GM18870 (cell line): ENCODE measurements around the gene CDKN1B.

Source experiments
- ATAC-seq: cut with Tn5 transposase; IDR thresholded peaks from one replicate; pipeline ENCODE4 v1.9.1; 2021; ENCODE audit warnings: moderate library complexity; ENCODE audit not compliant: unreplicated experiment

CDKN1B gene

GRCh38 chr12:12700254-12700653 is 16.9 kb upstream of the CDKN1B start:
- ATAC-seq, result no peak

GRCh38 chr12:12701457-12701856 is 15.7 kb upstream of the CDKN1B start:
- ATAC-seq, result no peak

DNA sequence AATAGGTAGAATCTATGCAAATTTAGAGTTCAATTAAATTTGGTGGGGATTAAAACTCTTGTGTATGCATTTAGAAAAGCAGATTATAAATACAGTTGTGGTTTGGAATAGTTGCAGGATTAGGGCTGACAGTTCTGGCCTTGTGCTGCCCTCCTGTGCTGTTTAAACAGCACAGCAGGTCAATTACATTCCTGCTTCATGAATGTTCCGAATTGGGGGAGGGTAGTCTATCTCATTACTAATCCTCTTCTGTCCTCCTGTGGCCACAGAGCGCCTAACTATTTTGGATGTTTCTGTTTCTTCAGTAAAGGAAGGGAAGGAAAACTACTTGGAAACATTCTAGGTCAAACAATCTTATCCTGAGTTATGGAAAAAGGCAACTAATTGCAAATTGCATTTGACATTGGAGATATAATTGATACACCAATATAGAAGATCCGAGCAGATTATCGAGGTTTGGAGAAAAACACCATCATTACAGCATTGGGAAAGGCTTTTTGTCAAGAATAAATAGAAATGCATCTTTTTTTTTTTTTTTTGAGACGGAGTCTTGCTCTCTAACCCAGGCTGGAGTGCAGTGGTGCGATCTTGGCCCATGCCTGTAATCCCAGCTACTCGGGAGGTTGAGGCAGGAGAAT is 12.5 kb upstream of the CDKN1B start:
- ATAC-seq, result no peak

DNA sequence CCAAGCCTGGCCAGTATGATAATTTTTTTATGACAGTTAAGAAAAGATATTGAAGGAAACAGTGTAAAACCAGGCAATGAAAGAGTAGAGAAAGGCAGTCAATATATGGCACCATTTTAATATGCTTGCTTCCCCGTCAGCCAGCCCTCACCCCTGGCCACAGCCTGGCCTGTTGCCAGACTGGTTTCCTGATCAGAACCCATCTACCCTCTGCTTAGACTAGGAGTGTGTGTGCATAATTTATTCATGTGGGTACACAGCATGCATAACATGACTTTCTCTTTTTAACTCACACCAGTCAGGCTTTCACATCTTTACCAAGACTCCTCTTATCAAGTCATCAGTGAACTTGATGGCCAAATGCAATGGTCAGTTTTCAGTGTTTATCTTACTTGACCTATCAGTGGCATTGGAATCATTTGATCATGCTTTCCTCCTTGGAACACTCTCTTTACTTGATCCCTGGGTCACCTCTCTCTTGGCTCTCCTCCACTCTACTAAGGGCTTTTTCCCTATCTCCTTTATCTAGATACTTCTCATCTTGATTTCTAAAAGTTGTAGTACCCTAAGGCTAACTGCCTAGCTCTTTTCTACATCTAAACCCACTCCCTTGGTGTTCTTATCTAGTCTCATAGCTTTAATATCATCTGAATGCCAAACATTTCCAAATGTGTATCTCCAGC is 11.2 kb upstream of the CDKN1B start:
- ATAC-seq, result no peak

GRCh38 chr12:12713932-12714275 is 3.3 kb upstream of the CDKN1B start:
- no peak for ATAC-seq

GRCh38 chr12:12714276-12715021 is 2.7 kb upstream of the CDKN1B start:
- no peak for ATAC-seq

- no peak for ATAC-seq
Observed at GRCh38 chr12:12715128-12715458, 2.1 kb upstream of the CDKN1B start.

DNA sequence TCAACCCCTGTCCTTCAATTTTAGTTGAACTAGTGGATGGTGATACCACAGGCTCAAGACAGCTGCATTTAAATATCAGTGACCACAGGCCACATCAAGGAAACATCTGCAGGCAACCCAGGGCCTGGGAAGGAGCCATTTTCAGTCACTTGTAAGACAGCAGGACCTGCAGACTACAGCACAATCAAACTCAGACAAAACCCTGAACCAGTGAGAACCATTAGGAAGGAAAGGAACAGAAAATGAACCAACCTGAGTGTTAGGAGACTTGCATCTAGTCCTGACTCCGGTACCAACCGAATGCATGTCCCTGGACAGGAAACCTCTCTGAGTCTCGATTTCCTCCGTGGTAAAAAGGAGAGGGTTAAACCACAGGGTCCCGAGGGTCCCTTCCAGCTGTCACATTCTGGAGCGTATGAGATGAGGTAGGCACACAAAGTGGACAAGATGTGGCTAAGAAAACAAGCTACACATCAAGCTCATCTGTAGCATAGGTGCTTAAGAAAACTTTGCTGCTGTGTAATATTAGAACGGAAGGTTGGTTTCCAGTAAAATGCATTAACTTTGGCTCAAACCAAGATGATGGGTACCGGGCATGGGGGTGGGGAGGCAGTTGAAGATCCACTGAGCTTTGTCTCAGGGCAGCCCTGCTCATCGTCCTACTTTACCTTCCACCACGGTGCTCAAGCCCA is 1.6 kb upstream of the CDKN1B start:
- peak; percentile 35 for ATAC-seq

GRCh38 chr12:12716151-12716792 is 896 bp upstream of the CDKN1B start:
- no peak for ATAC-seq

- ATAC-seq, result no peak
Observed at GRCh38 chr12:12717586-12718380, 615 bp downstream of the CDKN1B start.

DNA sequence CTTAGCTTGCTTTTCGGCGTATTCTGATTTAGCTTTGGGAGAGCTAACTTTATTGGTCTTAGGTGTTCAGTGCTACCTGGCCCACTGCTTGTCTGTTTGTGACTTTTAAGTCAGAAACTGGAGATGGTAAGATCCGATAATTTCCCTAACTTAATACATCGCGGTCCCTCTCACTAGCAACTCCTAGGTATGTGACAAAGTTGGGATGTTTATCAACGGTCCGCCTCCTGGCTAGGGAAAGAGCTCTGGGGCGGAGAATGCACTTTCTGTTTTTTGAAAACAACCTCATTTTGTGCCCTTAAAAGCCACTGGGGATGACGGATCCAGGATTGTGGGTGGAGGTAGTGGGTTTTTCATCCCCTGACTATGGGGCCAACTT is 1.2 kb downstream of the CDKN1B start:
- no peak for ATAC-seq

DNA sequence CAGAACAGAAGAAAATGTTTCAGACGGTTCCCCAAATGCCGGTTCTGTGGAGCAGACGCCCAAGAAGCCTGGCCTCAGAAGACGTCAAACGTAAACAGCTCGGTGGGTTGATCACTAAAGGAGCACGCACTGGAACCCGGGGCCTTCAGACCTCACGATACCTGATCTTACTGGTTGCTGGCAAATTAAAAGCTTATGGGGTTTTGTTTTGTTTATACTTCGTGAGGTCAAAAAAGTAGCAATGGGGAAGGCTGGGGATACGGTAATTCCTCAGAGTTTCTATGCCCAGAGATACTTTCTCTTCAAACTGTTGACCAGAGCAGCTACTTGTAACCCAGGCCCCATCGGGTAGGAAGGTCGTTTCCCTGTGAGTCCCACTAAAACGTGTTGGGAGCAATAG is 1.7 kb downstream of the CDKN1B start:
- no peak for ATAC-seq

DNA sequence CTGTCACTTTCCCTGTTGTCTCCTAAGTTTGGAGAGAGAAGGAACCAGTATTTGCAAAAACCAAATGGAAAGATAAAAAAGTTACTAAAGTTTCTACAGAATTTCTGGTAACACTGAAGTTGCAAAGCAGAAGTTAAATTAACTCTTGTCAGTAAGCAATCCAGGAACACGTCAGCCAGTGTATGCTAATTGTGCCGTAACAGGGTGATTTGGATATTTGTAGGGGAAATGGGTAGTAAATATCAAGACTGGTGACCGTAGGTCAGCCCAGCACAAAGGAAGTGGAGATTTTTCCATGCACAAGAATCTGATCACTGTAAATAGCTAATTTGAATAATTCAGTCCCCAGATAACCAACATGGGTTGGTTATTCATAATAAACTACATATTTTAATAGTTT is 2.3 kb downstream of the CDKN1B start:
- no peak for ATAC-seq

GRCh38 chr12:12720052-12720451 is 2.9 kb downstream of the CDKN1B start:
- ATAC-seq, result no peak

GRCh38 chr12:12720672-12721161 is 3.5 kb downstream of the CDKN1B start:
- ATAC-seq, result no peak

DNA sequence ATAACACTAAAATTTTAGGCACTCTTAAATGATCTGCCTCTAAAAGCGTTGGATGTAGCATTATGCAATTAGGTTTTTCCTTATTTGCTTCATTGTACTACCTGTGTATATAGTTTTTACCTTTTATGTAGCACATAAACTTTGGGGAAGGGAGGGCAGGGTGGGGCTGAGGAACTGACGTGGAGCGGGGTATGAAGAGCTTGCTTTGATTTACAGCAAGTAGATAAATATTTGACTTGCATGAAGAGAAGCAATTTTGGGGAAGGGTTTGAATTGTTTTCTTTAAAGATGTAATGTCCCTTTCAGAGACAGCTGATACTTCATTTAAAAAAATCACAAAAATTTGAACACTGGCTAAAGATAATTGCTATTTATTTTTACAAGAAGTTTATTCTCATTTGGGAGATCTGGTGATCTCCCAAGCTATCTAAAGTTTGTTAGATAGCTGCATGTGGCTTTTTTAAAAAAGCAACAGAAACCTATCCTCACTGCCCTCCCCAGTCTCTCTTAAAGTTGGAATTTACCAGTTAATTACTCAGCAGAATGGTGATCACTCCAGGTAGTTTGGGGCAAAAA is 4.1 kb downstream of the CDKN1B start:
- ATAC-seq, result no peak

DNA sequence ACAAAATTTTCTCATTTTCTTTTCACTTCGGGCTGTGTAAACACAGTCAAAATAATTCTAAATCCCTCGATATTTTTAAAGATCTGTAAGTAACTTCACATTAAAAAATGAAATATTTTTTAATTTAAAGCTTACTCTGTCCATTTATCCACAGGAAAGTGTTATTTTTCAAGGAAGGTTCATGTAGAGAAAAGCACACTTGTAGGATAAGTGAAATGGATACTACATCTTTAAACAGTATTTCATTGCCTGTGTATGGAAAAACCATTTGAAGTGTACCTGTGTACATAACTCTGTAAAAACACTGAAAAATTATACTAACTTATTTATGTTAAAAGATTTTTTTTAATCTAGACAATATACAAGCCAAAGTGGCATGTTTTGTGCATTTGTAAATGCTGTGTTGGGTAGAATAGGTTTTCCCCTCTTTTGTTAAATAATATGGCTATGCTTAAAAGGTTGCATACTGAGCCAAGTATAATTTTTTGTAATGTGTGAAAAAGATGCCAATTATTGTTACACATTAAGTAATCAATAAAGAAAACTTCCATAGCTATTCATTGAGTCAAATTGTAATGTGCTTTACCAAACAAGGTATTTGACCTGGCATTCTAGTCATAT is 4.8 kb downstream of the CDKN1B start:
- ATAC-seq, result no peak

DNA sequence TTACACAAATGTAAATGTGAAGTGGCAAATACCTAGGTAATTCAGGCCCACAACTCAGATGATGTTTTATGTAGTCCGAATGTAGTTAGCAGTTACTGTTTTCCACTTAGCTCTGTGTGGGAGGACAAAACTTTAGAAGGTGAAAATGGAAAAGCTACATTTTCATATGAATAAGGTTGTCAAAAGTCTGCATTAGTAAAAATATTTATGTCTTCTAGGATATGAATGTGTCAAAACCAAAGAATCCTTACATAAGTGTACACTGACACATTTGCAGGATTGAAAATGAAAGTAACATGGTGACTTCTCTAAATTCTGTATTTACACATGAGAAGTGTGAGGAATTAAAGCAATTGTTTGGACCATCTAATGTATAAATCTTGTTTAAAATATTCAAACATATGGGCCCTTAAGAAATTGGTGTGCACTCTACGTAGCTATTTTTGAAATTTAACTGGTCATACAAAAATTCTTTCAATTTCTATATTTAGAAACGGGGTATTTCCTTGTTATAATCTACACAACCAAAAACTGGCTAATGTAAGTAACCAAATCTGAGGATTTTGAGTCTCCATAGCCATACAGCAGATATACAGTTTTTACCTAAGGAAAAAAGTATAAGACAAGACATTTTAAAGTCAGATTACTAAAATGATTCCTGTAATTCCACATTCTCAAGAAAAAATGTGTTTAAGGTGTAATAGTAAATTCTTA is 5.4 kb downstream of the CDKN1B start:
- no peak for ATAC-seq

- no peak for ATAC-seq
Observed at GRCh38 chr12:12723149-12723680, 6.0 kb downstream of the CDKN1B start.
